Right lobe of liver (tissue), 4 donors: ENCODE results near the gene RAB3B.

Experiments used
- POLR2A ChIP-seq: fragments of 450-650 bp; IDR thresholded peaks from one replicate; pipeline ENCODE4 v1.6.1; 2017; ENCODE audit warnings: antibody characterized with exemption, mild to moderate bottlenecking
- TF ChIP-seq, protein P1 (sequence below), 4 donors: fragments of 200-600 bp in 3 of 4; fragments of 450-650 bp in 1 of 4; IDR thresholded peaks; one replicate each; pipeline versions ENCODE4 v1.5.1 to v1.8.0; 2016 to 2022; ENCODE audit warnings: antibody characterized with exemption in 4 of 4, mild to moderate bottlenecking in 2 of 4
- donor health status: DM: no; HTN: no; CAD: no.
- donor health status: DM: no; HTN: no; CAD: no.
- donor health status: DM: no; HTN: yes; CAD: no.

DNA sequence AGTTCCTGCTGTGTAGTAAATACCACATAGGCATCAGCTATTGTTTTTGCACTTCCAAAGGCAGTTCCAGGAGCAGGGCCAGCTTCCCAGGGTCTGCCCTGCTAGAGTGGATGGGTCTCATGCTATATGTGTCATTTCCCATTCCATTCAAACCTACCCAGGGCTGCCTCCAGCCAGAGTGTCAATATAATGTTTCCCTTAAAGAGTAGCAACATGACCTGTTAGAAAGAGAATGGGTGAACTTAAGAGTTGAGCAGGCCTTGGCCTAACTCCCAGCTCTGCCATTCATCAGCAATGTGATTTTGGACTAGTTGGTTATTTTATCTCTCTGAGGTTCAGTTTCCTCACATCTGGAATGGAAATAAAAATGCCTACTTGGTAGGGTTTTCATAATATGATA lies 44.9 kb downstream of the RAB3B start:
- TF ChIP-seq, protein P1, sequence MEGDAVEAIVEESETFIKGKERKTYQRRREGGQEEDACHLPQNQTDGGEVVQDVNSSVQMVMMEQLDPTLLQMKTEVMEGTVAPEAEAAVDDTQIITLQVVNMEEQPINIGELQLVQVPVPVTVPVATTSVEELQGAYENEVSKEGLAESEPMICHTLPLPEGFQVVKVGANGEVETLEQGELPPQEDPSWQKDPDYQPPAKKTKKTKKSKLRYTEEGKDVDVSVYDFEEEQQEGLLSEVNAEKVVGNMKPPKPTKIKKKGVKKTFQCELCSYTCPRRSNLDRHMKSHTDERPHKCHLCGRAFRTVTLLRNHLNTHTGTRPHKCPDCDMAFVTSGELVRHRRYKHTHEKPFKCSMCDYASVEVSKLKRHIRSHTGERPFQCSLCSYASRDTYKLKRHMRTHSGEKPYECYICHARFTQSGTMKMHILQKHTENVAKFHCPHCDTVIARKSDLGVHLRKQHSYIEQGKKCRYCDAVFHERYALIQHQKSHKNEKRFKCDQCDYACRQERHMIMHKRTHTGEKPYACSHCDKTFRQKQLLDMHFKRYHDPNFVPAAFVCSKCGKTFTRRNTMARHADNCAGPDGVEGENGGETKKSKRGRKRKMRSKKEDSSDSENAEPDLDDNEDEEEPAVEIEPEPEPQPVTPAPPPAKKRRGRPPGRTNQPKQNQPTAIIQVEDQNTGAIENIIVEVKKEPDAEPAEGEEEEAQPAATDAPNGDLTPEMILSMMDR (IDR thresholded peaks at IDR 0.05) = no peak
- TF ChIP-seq POLR2A = no peak
